Activated CD4-positive, CD25-positive, alpha-beta regulatory T cell treated with anti-CD3 and anti-CD28 coated beads, Interleukin-2, amount 50 U/mL, for 16 hours (primary cell): ENCODE measurements around the gene CCDC188.

ENCODE experiments used
- DNase-seq: peaks from one replicate; pipeline ENCODE4 v3.0.0-alpha.2; 2020; ENCODE audit warnings: low read depth, low spot score

The CCDC188 gene

DNA sequence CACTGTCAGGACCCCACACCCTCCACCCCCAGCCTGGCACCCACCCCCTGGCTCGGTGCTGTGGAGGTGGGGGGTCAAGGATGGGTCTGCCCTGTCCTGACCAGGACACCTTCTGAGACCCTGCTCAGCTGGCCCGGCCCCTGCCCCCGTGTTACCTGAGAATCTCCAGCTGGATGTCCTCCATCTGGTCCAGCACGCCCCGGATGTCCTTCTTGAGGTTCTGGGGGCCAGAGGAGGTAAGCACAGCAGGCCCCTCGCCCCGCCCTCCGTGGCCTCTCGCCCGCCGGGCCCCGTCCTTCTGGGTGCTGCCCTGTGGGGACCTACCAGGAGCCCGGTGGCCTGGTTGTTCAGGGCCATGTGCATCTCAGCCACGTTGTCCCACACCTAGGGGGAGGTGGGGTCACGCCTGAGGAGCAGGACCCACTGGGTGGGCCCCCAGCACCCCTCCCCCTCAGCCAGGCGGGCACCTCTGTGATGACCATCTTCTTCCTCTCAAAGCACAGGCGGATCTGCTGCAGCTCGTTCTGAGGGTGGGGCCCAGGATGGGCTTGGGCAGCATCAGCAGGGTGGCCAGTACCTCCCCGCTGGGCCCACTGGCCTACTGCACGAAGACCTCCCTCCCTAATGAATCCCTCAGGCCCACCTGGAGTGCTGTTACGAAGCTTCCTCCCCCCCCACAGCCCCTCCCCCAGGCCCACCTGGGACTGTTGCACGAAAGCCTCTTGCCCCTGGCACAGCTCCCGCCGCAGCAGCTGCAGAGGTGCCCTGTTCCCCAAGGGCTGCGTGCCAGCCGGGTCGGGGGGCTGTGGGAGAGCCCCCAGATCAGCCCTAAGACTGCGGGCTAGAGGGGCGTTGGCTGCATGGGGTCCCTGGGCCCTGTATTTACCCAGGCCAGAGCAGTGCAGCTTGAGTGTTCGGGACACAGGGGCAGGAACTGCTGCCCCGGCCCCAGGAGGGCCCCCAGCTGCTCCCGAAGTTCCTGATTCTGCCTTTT, 1.3 kb downstream of the CCDC188 start:
- DNase-seq: no peak

DNA sequence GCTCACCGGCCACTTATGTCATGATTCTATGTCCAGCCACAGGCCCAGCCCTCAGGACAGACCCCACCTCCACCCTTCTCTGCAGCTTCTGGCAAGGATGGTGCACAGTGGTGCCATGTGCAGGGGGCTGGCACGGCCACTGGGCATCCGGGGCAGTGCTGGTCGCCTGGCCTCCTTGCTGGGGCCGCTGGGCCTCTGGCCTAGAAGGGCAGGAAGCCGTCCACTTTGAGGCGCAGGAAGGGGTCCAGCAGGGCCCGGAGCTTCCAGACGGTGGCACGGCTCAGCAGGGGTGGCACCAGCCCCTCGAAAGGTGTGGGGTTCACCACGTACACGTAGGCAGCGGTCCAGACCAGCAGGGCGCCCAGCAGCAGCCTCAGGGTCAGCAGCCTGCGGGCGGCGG, 2.4 kb downstream of the CCDC188 start:
- DNase-seq: no peak

DNA sequence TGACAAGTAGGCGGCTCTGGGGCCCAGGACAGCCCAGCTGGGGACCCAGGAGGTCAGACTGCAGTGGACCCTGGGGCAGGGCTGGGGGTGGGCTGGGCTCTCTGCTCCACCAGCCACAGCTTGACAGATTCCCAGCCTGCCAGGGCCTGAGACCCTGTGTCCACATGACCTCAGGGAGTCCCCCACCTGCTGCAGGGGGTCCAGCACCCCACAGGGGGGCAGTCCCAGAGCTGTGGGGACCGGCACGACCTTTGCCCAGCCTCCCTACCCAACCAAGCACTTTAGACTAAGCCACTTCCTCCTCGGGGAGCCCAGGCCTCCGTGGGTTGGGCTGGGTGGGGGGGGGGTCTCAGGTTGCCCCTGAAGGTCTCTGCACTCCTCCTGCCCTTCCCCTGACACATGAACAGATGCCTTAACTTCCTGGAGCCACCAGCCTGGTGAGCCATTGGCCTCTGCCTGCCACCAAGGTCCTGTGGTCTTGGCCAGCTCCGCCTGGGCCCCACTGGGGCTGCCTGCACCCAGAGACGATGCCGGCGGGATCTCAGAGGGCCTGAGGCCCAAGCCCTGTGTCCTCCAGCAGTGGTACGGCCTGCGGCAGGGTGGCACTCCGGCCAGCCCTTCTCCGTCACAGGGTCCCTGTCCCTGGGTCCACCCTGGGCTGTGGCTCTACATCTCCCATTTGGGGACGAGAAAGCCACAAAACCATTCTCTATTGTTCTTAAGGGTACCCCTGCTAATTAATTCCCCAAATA, 3.4 kb downstream of the CCDC188 start:
- DNase-seq: no peak

DNA sequence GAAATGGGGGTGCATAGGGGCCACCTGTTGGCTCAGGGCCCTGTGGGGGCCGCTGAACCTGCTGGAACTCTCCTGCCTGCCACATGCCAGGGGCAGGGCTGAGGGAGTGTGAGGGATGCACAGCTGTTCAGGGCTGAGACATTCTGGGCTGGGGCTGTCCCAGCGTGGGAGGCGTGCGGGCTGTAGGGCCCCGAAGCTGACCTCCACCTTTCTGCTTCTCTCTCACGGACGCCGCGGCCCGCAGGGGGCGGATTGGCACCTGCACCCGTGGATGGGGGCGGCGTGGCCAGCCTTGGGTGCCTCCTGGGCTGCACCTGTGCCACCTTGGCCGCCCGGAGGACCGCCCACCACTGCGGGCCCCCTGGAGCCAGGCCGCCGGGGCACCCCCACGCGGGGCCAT, 4.1 kb downstream of the CCDC188 start:
- DNase-seq: no peak

DNA sequence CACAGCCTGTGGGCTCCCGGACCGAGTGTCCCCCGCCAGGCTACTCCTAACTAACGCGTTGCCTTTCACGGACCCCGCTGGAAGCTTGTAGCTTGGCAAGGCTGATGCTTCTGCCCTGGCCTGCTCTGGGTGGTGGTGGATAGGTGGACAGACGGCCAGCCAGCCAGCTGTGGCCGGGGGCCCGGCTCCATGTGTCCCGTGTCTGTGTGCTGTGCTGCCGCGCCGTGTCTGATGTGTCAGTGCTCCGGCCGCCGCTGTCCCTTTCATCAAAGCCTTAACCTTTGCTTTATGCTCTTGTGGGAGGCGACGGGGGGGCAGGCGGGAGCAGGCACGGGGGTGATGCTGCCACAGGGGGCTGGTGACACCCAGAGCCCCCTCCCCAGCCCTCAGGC, 5.0 kb downstream of the CCDC188 start:
- DNase-seq: no peak

DNA sequence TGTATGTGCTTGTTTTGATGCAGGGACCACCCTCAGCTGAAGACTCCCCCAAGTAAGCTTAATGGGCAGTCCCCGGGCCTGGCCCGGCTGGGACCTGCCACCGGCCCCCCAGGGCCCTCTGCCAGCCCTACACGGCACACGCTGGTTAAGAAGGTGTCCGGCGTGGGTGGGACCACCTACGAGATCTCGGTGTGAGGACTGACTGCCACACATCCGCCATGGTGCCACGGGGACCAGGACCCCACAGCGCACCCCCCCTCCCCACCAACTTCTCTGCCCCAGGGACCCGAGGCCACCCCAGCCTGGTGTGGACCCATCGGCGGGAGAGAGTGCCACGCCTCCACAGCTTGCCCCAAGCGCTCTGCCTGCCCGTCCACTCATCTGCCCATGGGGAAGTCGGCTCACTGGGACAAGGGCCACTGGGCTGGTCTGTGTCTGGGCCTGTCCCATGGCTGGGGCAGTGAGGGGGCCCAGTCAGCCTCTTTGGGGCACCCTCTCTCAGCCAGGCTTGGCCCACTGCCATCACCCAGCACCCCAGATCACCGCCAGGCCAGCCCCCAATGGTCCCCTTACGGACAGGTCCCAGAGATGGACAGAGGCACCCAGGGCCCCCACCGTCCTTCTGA, 5.5 kb downstream of the CCDC188 start:
- DNase-seq: no peak

DNA sequence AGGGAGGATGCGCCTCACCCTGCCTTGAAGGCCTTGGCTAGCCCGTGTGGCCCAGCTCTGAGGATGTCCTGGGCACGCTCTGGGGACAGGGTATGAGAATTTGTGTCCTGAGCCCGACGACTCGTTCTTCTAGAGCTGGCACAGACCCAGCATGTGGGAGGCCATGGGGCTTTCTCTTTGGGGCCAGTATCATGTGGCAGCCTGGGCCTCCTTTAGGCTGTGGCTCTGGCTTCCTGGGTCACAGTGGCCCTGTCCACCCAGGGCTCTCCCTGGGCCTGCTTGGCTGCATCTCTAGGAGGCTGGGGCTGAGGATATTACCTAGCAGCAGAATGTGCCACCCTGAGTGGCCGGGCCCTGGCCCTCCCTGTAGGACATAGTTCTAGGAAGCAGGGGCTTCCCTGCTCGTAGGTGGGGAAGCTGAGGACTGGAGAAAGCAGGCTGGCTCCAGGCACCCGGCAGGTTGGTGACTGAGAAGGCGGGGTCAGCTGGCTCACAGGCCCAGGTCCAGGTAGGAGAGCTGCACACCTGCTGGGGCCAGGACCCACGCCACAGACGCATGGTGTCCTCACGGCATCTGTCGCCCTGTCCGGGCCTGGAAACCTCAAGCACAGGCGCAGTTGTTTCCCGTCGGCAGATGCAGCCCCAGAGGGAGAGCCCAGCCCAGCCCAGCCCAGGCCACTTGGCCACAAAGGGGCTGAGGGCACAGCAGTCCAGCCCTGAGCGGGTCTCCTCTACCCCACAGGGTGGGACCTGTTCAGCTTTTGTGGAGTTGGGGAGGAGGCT, 6.8 kb downstream of the CCDC188 start:
- no peak for DNase-seq

DNA sequence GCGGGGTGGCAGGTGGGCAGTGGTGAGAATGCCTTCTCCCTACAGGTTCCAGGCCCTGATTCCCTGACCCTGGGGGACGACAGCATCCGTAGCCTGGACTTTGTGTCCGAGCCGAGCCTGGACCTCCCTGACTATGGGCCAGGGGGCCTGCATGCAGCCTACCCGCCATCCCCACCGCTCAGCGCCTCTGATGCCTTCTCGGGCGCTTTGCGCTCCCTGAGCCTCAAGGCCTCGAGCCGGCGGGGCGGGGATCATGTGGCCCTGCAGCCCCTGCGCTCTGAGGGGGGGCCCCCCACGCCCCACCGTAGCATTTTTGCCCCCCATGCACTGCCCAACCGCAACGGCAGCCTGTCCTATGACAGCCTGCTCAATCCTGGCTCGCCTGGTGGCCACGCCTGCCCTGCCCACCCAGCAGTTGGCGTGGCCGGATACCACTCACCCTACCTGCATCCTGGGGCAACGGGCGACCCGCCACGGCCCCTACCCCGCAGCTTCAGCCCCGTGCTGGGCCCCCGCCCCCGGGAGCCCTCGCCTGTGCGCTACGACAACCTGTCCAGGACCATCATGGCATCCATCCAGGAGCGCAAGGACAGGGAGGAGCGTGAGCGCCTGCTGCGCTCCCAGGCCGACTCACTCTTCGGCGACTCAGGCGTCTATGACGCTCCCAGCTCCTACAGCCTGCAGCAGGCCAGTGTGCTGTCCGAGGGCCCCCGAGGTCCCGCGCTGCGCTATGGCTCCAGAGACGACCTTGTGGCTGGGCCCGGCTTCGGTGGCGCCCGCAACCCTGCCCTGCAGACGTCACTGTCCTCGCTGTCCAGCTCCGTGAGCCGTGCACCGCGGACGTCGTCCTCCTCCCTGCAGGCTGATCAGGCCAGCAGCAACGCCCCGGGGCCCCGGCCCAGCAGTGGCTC, 7.9 kb downstream of the CCDC188 start:
- DNase-seq: no peak

DNA sequence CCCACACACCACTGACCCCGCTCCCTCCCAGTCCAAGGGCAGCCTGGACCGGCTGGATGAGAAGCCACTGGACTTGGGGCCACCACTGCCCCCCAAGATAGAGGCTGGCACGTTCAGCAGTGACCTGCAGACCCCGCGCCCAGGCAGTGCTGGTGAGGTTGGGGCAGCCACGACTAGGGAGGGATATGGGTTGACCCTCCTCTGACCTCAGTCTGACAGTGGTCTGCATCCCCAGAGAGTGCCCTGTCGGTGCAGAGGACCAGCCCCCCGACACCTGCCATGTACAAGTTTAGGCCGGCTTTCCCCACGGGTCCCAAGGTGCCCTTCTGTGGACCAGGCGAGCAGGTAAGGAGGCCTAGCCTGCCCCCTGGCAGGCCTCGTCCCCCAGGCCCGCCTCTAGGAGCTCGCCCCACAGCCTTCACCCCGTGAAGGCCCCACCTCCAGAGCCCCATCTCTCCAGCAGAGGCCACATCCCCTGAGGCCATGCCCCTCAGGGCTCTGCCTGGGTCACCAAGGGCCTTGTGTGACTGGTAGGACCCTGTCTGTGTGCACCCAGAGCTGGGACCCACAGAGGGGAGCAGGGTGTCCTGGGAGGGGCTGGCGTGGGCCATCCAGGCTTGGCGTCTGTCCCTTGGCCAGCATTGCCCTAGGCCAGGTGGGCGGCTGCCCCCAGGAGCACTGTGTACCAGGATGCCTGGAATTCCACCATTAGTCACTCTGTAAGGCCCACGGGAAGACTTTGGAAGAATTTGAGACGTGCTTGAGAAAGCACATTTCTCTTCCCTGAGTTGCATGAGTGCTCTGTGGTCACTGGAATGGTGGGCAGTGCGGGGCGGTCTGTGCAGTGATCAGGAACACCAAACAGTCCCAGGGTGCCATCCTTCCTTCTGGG, 9.4 kb downstream of the CCDC188 start:
- no peak for DNase-seq

DNA sequence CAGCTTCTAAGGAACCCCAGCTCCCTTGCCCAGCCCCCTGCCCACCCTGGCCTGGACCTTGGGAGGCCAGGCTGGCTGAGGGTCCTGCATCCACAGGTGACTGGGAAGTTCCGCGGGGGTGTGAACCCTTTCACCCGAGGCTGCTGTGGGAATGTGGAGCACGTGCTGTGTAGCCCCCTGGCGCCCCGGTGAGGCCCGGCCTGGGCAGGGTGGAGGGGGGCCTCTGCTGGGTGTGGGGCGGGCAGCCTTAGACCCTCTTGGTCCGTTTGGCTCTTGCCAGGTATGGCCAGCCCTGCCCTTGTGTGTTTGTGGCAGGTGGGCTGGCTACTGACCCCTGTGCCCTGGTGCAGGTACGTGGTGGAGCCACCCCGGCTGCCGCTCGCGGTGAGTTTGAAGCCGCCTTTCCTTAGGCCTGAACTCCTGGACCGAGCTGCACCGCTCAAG, 10.3 kb downstream of the CCDC188 start:
- DNase-seq: no peak

DNA sequence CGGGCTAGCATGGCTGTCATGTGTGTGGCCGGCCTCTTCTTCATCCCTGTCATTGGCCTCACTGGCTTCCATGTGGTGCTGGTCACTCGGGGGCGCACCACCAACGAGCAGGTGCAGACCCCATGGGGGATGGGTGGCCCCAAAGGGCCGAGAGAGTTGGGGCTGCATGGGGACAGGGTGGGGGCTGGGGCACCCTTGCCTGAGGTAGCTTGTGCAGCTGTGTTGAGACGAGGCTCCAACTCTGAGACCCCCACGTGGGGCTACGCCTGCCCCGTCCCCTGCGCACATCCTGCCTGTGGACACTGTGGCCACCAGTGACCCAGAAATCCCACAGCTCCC, 10.8 kb downstream of the CCDC188 start:
- DNase-seq: no peak

DNA sequence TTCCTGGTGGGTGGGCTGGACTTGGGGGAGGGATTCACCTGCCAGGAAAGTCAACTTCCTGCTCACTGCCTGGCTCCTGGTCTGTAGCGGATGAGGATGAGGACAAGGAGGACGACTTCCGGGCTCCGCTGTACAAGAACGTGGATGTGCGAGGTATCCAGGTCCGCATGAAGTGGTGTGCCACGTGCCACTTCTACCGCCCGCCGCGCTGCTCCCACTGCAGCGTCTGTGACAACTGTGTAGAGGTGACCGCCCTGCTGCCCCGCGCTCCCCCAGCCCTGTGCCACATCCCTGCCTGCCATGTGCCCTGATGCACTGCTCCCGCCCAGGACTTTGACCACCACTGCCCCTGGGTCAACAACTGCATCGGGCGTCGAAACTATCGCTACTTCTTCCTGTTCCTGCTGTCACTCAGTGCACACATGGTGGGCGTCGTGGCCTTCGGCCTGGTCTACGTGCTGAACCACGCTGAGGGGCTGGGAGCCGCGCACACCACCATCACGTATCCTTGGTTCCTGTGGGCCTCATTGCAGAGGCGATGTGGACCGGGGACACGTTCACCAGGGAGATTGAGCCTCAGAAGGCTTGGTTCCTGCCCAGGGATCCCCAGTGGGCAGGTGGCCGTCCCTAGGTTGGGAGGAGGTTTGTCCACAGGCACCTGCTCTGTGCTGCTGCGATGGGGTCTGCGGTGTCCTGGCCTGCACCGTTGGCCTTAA, 11.3 kb downstream of the CCDC188 start:
- DNase-seq: no peak

DNA sequence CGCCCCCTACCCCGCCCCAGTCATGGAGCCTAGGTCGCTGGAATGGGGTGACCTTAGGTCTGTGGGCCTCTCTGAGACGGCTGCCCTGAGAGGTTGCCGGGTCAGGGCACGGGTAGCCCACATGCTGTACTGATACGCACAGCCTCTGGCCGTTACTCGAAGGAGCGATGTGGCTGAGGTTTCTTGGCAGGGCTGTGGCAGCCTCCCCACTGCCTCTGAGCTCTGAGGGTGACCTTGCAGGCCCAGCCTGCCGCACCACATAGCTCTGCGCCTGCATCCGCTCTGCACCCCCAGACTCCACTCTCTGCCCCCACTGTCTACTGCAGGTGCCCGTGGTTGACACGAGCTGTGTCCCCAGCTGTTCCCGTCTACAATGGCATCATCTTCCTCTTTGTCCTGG, 12.0 kb downstream of the CCDC188 start:
- DNase-seq: no peak

DNA sequence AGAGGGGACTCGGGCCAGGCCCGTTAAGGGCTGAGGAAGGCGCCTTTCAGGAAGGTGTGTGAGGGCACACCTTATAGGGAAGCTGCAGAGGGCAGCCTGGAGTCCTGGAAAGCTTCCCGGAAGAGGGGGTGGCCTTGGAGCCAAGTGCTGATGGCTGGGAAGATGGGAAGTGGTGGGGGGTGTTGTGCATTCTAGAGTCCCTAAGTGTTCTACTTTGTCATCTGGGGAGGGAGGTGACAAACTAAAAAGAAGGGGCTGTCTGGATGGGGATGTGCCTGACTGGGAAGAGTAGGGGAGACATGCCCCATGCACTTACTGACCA, 12.5 kb downstream of the CCDC188 start:
- no peak for DNase-seq

DNA sequence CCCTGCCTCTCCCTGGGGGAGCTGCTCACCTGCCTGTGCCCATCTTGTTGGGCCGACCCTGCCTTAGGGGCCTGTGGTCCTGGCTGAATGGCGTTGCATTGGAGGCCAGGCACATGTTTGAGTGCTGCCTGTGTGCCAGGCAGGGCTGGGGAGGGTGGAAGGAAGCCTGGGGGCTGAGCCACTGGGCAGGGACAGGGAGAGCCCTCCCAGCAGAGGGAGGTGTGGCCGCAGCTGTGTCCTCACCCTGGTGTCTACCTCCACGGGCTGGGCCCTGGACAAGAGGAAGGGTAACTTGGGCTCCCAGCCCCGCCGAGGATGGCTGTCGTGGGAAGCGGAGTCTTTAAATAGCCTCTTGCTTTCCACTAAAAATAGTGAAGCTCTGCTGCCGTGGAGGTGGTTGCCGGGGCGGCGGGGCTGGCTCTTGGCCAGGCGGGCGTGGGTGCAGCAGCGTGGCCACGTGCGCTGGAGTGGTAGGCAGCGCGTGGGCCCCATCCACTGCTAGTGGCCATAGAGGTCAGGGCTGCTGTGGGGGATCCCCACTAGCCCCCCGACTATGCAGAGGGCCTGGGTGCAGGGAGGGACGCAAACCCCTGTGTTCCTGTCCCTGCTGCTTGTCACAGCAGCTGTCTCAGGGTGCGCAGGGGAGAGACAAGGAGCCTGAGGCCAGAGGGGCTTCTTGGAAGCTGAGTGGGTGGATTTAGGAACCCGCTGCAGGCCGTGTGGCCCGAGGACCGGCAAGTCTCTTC, 13.0 kb downstream of the CCDC188 start:
- DNase-seq: no peak

DNA sequence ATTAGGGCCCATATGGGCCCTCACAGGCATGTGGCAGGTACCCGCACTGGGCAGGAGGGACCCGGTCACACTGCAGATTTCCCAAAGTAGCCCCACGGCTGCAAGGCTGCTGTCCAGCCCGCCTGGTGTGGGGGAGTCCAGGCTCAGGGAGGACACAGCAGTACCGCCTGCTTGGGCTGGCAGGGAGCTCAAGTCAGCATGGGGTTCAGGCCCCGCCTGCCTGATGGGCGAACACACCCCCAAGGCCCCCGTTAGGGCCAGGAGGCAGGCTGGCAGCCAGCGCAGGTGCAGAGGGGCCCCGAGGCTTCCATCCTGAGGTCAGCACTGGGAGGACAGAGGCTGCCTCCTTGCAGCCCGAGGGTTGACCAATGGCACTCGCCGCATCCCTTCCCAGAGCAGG, 13.7 kb downstream of the CCDC188 start:
- DNase-seq: no peak

DNA sequence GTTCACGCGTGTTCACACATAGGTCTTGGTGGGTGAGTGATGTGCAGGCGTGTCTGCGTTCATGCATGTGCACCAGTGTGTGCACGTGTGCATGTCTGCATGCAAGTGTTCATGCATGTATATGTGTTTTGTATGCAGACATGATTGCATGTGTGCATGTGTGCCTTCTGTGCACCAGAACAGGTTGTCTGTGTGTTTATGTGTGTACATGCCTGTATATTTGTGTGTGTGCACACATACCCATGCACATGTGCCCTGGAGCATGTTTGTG, 14.3 kb downstream of the CCDC188 start:
- no peak for DNase-seq

DNA sequence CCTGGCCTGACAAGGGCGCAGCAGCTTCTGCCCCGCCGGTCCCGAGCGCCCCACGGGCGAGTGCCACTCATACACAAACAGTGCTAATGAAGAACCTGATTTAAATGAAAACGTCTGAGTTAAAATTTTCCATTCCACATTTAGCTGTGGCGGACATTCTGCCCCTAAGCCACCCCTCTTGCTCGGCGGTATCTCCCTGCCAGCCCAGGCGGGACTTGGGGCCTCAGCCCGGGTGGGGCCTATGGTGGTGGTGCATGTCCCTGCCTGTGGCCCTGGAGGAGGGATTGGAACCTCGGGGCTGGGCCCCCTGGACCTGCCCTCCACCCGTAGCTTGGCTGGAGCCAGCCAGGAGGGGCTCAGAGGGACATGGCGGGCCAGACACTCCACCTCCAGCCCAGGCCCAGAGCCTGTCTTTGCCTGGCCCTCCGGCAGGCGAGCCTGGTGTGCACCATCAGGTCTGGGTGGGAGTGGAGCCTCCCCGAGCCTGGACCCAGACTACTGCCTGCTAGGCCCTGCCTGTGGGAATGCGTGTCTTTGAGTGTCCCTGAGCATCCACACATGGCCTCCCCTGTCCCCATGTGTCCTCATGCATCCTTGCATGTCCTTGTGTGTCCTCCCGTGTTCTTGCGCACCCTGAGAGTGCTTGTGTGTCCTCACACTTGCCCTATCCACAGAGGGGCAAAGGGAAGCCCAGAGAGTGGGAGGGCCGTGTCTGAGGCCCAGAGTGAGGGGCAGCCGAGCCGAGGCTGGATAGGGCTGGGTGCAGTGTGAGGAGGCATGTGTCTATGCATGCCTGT, 14.9 kb downstream of the CCDC188 start:
- DNase-seq: no peak
